Suppressor macrophage (primary cell): ENCODE data around the gene TSTD2.
"Not testable (repeated sequence)": the region's sequence is repeated elsewhere in the genome, so short reads cannot be mapped to it uniquely, and the experiment has no call there.

Experiments
- DNase-seq, 4 experiments: peaks; one replicate each; pipeline ENCODE4 v3.0.0-alpha.2; 2020 to 2022

The TSTD2 gene

DNA sequence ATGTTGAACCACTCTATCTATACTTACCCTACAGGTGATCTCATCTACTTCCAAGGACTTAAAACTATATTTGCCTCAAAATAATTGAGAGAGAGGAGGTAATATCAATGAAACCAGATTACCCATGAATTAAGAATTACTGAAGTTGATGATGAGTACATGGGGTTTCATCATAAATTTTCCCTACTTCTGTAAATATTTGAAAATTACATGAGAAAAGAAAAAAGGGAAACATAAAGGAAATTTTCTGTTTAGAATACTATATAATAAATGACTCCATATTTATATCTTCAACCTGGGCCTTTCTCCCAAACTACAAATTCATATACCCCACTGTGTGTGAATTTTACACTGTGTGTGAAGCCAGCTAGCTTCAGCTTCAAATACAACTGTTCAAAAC is 2.6 kb downstream of the TSTD2 start:
- peak in 2 of 4 experiments; percentile 11 to 13 for DNase-seq

DNA sequence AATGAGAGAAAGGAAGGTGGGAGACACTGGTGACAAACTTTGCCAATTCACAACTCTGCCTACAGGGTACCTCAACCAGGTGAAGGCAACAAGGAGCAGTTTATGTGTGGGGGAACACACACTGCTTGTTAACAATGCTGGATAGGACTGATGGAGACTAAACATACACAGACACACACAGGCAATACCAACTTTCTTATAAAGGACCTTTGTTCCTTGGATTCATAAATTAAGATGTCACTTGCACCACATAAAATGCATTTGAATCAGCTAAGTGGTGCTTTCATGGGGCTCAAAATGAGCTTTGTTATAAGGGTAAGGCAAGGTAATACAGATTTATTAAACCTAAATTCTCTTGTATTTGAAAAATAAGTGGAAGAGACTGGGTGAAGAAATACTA is 4.0 kb downstream of the TSTD2 start:
- DNase-seq, result no peak

DNA sequence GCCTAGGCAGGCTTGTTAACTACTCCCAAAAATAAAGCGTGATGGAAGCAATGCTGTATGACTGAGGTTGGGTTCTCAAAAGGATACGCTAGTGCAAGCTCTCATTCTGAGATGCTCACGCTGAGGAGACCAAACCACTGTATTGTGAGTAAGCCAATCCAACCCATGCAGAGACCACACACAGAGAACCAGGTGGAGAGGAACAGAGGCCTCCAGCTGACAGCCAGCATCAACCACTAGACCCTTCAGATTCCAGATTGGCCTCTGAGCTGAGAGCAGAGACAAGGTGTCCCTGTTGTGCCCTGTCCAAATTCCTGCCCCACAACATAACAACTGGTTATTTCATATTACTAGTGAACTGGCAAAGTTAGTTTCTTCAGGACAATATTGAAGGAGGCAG is 4.5 kb downstream of the TSTD2 start:
- no peak for DNase-seq

DNA sequence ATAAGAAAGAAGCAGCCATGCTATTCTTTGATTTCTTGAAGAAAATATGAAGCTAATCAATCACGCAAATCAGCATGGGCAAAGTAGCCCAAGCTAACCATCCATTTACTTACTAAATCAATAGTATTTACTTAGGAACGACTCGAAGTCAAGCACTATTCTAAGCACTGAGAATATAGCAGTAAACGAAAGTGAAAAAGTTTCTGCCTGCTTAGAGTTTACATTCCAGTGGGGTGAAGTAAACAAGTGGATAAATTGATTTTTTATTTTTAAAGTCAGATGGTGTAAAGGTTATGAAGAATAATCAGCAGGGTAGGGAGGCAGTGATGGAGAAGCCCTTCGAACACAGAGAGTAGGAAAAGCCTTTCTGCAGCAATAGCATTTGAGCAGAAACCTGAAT is 5.5 kb downstream of the TSTD2 start:
- DNase-seq, result no peak

DNA sequence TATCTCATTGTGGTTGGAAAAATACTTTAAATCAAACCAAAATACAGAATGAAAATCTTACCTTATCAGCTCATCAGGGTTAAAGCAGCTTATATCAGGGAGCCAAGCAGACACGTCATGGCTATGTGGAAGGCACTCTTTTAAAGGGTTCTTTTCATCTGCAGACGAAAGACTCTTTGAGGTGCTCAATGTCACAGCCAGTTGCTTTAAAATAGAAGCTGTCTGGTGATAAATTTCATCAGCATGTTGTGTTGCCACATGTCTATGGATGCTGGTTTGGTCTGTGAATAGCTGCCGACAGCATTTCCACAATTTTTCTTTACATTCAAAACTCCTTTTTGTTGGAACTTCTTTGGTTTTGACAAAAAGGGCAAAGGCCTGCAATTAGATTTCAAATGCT is 7.5 kb downstream of the TSTD2 start:
- DNase-seq, result no peak

DNA sequence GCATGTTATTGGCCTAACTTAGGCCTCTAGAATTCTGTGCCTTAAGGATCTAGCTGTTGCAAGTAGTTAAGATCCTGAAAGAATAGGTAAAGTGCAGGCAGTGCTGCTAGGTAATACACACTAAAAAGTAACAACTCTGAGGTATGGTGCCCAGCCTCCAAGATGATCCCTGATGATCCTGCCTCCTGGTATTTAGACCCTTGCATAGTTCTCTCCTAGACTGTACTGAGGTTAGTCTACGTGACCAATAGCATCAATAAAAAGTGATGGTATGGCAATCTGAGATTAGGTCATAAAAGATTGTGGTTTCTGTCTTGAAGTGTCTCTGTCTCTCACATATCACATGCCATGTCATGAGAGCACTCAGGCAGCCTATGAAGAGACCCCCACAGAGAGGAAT is 9.2 kb downstream of the TSTD2 start:
- no peak for DNase-seq

DNA sequence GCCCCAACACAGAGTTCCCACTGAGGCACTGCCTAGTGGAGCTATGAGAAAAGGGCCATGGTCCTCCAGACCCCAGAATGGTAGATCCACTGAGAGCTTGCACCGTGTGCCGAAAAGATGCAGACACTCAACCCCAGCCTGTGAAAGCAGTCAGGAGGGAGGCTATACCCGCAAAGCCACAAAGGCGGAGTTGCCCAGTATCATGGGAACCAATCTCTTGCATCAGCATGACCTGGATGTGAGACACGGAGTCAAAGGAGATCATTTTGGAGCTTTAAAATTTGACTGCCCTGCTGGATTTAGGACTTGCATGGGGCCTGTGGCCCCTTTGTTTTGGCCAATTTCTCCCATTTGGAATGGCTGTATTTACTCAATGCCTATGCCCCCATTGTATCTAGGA is 10.7 kb downstream of the TSTD2 start:
- not testable (repeated sequence) for DNase-seq

DNA sequence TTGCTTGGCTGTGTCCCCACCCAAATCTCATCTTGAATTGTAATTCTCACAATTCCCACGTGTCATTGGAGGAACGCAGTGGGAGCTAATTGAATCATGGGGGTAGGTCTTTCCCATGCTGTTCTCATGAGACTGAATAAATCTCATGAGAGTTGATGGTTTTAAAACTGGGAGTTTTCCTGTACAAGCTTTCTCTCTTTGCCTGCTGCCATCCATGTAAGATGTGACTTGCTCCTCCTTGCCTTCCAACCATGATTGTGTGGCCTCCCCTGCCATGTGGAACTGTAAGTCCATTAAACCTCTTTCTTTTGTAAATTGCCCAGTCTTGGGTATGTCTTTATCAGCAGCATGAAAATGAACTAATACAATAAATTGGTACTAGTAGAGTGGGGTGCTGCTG is 13.1 kb downstream of the TSTD2 start:
- not testable (repeated sequence) for DNase-seq

DNA sequence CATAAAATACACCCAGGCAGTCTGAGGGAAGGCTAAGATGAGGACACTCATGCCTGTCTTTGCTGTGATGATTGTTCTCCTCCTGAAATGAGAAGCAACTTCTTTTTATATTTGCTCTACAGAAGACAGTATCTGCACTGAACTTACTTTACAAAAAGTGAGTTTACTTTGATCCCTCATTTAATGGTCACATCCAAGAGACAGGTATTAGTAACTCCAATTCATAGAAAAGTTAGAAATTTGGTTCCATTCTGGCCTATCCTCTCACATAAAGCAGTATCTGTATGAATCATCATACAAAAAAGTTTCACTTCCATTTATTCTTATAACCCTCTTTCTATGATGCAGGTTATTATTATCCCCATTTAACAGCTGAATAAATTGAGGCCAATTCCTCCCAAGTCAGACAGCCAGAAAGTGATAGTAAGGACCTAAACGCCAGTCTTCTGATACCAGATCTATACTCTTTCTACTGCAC is 15.2 kb downstream of the TSTD2 start:
- DNase-seq, result no peak

DNA sequence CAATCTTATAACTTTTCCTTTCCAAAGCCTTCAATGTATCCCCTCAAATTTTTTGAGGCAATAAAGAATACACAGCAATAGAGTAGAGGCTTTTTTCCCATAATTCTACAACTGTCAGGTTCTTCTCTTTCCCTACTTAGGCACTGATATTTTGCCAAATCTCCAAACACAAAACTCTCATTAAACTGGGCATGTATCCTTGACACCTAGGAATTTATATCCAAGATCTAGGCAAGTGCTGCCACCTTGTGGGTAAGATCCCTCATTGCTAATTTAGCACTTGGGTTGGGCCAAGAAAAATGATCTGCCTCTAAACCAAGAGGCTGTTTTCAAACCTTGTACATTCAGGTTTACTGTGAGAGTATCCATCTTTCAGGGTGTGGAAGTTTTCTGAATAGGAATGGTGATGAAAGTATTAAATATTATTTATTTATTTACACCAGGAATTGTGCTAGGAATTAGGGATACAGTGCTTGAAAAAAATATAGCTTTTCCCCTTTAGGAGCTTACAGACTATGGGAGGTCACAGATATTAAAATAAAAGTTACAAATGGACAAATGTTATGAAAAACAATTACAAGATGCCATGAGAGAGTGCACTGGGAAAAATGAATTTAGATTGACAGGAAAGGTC is 17.6 kb downstream of the TSTD2 start:
- DNase-seq, result peak; percentile 73 to 78 (median 73)

DNA sequence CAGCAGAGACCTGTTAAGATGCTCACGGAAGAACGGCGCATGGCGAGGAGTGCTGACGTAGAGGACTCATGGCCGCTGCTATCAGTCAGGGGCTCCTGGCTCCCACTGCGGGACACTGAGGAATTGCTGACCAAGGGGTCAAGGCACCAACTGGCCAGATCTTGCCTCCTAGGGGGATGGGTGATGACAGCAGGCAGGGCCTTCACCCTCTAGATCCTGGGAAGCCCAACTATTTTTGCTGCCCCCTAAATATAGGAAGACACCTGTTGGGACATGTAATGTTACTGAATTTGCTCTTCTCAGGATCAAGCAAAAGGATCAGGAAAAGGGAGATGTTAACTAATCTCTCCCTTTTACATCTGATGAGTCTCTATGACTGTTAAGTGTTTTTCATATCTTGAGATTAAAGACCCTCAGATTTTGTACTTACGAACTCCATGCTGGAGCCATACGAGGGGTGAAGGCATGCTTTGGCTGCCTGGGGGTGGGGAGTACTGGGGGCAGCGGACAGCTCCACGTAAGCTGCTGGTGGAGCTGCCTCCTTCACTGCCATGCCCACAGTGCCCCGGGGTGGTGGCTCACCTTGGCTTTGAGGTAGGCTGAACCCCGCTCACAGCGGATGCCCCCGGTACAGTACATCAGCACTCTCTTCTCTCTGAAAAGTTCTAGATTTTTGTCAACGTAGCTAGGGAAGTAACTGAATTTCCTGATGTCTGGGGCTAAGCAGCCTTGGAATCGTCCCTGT is 28.1 kb downstream of the TSTD2 start:
- DNase-seq, result no peak

DNA sequence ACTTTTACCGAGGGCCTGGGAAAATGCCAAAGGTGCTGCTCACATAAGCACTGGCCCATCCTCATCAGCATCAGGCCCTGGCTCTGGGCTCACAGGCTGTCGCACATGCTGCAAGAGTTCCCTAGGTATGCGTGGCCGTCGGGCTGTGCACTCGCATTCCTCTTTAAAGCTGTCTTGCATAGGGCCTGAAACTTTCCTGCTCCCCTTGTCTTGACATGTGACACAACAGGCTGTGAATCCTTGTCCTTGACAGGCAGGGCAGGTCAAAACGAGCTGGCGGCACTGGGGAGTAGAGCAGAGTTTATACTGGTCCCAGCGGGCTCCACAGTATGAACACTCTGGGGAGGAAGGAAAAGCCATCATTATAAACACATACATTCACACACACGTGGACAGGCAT is 30.7 kb downstream of the TSTD2 start:
- no peak for DNase-seq

DNA sequence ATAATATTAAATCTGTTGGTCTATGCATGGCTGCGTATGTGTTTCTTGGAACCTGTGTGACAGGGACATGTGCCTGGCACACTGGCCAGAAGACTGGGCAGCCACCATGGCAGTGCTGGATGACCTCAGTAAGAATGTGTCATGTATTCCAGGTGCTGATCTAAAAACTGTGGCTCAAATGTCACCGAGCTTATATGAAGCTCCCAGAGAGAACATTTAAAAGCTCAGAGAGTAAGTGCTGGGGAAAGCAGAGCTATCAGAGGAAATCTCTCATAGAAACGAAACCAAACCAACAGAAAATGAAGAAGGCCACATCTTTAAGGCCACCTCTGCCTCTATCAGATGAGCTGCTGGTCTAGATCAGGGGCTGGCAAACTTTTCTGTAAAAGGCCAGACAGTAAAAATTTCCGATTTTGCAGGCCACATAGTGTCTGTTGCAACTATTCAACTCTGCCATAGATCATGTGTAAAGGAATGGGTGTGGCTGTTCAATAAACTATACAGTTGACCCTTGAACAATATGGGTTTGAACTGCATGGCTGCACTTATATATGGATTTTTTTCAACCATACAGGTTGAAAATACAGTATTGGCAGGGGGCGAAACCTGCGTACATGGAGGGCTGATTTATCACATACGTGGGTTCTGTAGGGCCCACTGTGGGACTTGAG is 31.8 kb downstream of the TSTD2 start:
- no peak for DNase-seq

DNA sequence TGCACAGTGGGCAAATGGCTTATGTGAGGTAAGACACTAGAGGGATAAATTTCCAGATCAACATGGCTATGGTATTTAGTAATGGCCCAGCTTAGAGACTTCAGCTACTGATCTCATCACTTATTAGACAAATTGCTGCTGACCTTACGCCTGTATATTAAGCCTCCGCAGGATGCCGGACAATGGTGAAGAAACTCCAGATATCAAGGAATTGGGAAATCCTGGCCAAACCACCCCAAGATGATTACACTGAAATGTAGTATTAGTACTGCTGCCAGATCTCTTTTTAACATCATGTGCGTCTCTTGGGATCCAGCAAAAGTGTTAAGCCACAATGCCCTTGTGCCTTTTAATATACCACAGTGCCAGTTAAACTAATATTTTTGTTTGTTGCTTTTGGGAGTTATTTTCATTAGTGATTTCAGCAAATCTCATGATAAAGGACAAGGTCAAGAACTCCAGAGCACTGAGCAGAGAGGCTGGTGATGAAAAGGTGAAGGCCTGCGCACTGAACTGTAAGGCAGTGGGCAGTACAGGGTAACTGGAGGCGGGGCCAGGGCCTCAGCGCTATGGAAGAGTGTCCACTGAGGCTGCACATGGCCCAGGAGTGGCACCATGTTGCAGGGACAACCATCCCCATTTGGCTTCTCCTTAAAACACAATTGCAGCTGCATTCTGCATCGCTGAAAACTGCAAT is 32.5 kb downstream of the TSTD2 start:
- no peak for DNase-seq

DNA sequence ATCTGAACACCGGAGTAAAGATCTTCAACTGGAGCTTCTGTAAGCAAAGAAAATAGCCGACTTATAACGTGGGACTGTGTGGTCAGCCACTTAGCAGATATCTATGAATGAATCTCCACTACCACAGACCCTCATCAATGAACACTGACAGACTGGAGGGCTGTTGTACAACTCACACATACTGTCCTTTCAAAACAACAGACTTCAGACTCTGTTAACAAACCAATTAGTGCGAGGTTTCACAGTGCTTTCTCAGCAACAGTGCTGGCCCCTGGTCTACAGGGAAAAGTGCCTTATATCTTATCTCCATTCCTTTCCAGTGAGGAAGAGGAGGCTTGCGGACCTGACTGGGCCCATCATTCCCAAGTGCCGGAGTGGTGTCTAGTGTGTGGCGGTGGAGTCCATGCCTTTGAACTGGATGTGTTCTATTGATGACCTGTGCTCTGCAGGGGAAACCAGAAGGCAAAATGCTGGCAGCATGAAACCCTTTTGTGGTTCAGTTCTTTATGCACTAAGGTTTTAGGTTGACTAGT is 33.8 kb downstream of the TSTD2 start:
- DNase-seq, result no peak

DNA sequence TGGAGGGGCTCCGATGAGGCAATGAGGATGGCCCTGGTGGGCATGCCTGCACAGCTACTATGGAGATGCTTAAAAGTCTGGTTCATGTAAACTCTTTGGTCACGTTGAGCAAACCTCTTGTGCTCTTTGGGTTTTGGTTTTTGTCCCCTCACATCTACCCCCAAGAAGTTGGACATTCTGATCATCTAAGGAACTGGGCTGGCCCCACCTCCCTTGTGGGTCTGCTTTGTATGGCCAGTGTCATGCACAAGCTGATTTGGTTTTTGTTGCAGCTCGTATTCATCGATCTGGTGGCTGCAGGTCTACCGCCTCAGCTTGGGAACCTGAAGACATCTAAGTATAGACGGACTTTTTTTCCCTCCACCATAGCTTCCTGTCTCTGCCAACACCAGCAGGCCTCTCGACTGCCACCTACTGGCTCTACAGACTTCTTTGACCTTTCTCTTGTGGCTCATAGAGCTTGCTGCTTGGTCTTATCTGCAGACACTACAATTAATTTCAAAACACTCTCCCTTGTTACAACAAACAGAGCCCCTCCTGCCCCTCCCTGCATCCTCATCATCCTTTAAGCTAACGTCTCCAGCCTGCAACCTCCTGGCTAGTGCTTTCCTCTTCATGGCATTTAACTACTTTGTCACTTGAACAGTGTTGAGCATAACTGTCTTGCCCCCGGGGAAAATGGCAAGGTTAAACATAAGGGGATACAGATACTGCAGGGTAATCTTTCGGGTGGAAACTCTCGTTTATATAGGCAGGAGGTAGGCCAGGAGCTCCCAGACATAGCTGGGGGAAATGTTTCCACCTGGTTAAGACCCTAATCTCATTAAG is 34.5 kb downstream of the TSTD2 start:
- DNase-seq, result peak; percentile 79 to 86 (median 84)

DNA sequence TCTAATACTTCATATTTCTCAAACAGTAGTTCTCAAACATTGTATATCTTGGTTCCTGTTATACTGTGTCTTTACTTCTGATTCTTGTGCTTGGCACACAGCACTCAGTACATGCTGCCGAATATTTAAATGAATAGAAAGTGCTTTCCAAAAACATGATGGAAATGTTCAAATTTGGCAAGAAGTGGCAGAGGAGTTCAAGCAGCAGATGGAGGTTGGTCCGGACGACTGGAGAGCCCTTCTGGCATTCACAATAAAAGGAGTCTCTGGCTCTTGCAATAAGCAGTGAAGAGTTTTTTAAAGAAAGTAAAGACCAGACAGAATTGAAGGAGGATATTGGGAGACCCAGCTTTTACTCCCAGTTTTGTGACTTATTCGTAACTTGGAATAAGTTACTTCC is 36.3 kb downstream of the TSTD2 start:
- no peak for DNase-seq

DNA sequence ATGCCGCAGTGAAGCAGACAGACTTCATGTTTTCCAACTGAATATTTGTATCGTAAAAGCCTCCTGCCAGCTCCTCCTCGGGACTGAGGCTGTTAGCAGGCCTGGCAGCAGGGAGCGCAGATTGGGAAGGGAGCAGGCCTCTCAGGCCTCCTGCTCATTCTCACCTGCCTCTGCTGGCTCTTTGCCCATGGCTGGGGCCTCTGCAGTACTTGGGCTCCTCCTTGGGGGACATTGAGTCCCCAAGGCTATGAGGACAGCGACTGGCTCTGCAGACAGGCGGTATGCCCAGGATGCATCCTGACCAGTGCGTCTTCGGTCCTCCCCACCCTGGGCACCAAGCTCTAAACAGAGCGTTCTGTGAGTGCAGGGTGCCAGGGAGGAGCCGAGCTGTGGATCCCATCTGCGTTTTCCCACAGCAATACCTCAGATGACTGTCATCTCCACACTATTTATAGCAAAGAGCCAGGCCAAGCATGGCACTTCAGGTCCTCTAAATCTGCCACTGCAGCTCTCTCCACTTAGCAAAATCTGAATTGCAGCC is 38.7 kb downstream of the TSTD2 start:
- no peak for DNase-seq

DNA sequence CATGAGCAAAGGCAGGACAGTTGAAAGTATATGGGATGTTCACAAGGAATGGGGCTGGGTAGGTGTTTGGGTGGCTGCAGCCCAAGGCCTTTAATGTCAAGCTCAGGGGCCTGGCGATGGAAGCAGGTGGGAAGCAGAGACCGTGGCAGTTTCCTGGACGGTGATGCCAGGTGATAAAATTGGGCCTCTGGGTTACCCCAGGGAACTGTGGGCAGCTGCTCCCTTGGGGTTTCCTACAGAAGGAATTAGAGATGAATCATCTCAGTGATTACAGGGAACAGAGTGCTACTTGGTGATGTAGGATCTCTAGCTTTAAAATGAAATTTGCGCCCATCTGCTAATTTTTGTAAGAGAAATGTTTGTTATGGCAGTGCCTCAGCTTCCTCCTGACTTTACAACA is 39.2 kb downstream of the TSTD2 start:
- no peak for DNase-seq

DNA sequence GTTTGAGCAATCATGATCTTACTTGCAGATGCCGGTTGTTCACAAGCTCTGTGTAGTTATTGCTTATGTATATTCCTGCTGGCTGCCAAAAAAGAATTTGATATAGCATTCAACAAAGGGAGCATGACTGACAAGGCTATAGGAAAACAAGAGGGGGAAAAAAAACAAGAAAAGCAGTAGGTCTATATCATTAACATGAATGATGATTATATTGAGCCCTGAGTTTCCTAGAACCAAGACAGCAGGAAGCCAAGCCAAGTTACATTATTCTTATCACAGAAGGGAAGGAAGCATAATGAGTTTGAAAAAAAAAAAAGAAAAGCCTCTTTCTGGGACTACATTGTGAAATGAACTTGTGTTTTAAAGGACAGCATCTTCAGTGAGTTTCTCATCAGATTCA is 41.0 kb downstream of the TSTD2 start:
- no peak for DNase-seq

DNA sequence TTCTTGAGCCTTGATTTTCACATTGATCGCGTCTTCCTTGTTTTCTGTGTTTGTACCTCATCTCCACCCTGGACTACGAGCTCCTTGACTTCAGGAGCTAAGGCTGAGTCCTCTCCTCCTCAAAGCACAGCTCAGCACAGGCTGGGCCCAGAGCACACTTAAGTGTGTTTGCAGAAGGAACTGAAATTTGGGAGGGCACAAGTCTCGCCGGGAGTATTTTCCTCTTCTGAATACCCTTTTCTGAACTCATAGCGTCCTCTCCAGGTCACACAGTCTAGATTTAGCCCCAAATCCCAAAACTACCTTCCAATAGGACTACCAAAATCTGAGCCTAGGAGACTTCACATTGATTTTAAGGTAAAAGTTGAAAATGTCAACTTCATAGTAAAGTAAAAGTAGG is 41.6 kb downstream of the TSTD2 start:
- DNase-seq, result peak in 1 of 4 experiments; percentile 14

DNA sequence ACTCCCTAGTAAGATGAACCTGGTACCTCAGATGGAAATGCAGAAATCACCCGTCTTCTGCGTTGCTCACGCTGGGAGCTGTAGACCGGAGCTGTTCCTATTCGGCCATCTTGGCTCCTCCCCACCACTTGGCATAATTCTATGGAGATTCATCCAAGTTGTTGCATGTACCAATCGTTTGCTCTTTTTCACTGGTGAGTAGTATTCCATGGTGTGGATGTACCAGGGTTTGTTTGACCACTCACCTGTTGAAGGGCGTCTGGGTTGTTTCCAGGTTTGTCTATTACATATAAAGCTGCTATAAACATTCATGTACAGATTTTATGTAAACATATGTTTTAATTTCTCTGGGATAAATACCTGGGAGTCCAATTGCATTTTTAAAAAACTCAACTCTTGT is 46.3 kb downstream of the TSTD2 start:
- DNase-seq, result not testable (repeated sequence)
